Measurements from ENCODE around the gene TPRN.

Gene TPRN

DNA sequence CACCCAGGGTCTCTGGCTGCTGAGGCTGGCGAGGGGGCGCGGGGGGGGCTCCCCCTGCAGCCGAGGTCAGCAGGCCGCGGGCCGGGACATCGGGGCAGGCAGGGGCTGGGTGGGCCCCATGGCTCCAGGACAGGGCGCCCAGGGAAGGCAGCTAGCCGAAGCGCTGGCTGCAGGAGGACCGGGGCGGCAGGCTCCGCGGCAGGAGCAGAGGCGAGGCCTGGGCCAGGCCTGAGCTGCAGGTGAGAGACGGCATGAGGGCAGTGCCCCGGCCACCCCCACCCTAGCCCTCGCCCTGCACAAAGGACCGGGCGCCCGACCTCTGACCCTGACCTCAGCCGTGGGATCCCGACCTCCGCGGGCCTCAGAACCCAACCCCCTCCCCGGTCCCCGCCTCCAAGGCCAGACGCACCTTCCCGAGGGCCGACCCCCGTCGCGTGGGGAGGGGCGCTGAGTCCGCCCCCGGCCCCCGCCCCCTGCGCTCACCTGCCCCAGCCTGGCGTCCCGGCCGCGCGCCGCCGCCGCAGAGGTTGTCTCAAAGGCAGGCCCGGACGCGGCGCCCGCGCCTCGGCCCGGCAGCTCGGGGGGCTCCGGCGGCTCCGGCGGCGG, 21.1 kb upstream of the TPRN start:
- TF ChIP-seq RAD21 (IDR thresholded peaks at IDR 0.05; ENCODE audit: low read depth) (no peak), YY1 (IDR thresholded peaks at IDR 0.05; ENCODE audit: low read depth) (no peak), CREB1 (IDR thresholded peaks at IDR 0.05; ENCODE audit: low read depth) (no peak), TCF12 (IDR thresholded peaks at IDR 0.05; ENCODE audit: low read depth) (no peak), ZBTB7A (IDR thresholded peaks at IDR 0.05; ENCODE audit: low read depth) (no peak)

DNA sequence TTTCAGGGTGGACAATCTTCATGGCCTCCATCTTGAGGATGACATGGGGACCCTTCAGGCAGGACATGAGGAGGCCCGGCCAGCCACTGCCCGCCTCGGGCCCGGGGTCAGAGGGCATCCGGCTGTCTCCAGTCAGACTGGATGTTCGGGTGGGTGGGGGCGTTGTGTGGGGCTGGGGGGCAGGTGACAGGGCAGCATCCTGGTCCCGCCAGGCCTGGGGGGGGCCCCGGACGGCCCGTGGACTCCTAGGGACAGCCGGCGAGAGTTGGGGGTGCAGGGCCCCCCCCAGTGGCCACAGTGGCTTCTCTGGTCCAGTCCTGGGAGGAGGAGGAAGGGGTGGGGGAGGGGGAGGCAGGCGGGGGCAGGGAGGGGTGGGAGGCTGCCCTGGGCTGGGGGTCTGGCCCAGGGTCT, 20.6 kb upstream of the TPRN start:
- no peak for TF ChIP-seq CEBPB (IDR thresholded peaks at IDR 0.05)

DNA sequence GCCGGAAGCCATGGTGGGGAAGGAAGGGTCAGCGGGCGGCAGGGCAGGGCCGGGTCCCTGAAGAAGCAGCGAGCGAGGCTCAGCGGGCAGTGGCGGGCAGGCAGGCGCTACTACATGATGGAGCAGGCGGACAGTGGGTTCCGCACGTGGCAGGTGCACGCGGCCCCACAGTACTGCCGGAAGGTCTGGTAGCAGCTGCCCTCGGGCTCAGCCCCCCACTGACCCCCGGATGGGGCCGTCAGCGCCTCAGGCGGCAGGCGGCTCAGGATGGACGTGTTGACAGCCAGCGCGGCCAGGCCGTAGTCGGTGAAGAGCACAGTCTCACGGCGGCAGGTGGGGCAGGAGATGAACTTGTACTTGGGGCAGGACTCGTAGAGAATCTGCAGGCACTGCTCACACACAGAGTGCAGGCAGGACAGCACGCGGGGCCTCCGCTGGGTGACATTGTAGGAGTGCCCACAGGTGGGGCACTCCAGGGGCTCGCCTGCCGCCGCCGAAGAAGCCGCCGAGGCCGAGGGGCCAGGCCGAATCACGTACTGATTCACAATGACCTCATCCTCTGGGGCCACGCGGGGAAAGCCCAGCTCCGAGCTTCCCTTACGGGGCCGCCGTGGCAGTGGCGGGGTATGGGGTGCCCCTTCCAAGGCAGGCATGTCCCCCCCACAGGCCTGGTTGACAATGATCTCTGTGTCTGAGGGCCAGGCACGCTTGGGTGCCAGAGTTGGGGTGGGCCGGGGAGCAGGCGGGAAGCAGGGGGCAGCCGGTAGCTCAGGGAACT, 20.0 kb upstream of the TPRN start:
- TF ChIP-seq YY1 (IDR thresholded peaks at IDR 0.05; ENCODE audit: low read depth) (no peak), CREB1 (IDR thresholded peaks at IDR 0.05; ENCODE audit: low read depth) (no peak), RAD21 (IDR thresholded peaks at IDR 0.05; ENCODE audit: low read depth) (no peak), TEAD4 (IDR thresholded peaks at IDR 0.05) (no peak), NFIC (IDR thresholded peaks at IDR 0.05) (no peak), TCF12 (IDR thresholded peaks at IDR 0.05; ENCODE audit: low read depth) (no peak)
- TF ChIP-seq, protein P1, sequence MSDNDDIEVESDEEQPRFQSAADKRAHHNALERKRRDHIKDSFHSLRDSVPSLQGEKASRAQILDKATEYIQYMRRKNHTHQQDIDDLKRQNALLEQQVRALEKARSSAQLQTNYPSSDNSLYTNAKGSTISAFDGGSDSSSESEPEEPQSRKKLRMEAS (IDR thresholded peaks at IDR 0.05): no peak

DNA sequence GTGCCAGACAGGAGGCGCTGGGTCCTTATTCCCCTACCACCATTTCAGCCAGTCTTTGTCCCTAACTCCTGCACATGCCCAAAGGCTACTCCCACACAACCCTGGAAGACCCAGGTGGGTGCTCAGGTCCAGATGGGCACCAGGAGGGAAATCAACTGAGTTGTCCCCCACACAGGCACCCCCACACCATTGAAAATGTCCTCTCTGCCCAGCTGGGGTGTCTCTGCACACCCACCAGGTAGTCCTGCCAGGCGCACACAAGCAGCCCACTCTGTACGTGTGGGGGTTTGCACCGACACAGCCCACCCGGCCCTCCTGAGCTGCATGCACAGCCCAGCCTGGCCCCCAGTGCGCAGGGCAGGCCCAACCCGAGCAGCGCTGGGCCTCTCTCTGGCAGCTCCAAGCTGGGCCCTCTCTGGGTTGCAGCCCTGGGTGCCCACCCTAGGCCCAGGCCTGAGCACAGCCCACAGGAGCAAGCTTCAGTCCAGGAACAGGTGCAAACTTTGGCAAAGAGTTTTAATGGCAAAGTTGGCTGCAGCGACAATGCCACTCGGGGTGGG, 19.3 kb upstream of the TPRN start:
- TF ChIP-seq YY1 (IDR thresholded peaks at IDR 0.05; ENCODE audit: low read depth) (no peak), NFIC (IDR thresholded peaks at IDR 0.05) (no peak), TAF1 (IDR thresholded peaks at IDR 0.05; ENCODE audit: low read depth) (no peak), FOXM1 (IDR thresholded peaks at IDR 0.05; ENCODE audit: borderline replicate concordance, low read depth) (no peak), TEAD4 (IDR thresholded peaks at IDR 0.05) (no peak), EGR1 (IDR thresholded peaks at IDR 0.05) (no peak), CREB1 (IDR thresholded peaks at IDR 0.05; ENCODE audit: low read depth) (no peak)

DNA sequence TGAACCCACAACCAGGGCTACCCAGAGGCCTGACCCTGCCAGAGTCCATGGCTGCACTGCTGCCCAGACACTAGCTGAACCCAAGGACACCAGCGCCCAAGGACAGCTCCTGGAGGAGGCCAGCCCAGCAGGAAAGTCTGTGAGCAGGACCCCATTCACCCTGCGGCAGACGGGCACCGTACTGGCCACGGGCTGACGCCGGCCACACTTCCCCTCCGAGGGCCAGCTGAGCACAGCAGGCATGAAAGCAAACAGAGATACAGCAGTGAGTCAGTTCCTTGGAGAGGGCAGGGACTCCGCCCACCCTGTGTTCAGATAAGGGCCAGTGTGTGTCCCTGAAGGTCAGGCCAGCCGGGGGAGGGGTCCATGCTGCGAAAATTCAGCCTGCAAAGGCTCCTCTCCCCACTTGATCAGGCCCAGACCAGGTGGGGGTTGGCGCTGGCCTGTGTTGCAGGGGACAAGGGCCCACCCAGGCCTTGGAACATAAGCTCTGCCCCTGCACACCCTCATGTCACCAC, 18.3 kb upstream of the TPRN start:
- TF ChIP-seq CREB1 (IDR thresholded peaks at IDR 0.05; ENCODE audit: low read depth): no peak
- no peak for TF ChIP-seq TCF12 (IDR thresholded peaks at IDR 0.05; ENCODE audit: low read depth)
- TF ChIP-seq, protein P1 (IDR thresholded peaks at IDR 0.05): no peak
- no peak for TF ChIP-seq TEAD4 (IDR thresholded peaks at IDR 0.05)
- TF ChIP-seq, protein P2, sequence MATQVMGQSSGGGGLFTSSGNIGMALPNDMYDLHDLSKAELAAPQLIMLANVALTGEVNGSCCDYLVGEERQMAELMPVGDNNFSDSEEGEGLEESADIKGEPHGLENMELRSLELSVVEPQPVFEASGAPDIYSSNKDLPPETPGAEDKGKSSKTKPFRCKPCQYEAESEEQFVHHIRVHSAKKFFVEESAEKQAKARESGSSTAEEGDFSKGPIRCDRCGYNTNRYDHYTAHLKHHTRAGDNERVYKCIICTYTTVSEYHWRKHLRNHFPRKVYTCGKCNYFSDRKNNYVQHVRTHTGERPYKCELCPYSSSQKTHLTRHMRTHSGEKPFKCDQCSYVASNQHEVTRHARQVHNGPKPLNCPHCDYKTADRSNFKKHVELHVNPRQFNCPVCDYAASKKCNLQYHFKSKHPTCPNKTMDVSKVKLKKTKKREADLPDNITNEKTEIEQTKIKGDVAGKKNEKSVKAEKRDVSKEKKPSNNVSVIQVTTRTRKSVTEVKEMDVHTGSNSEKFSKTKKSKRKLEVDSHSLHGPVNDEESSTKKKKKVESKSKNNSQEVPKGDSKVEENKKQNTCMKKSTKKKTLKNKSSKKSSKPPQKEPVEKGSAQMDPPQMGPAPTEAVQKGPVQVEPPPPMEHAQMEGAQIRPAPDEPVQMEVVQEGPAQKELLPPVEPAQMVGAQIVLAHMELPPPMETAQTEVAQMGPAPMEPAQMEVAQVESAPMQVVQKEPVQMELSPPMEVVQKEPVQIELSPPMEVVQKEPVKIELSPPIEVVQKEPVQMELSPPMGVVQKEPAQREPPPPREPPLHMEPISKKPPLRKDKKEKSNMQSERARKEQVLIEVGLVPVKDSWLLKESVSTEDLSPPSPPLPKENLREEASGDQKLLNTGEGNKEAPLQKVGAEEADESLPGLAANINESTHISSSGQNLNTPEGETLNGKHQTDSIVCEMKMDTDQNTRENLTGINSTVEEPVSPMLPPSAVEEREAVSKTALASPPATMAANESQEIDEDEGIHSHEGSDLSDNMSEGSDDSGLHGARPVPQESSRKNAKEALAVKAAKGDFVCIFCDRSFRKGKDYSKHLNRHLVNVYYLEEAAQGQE (IDR thresholded peaks at IDR 0.05; ENCODE audit: low read depth): no peak
- no peak for TF ChIP-seq EGR1 (IDR thresholded peaks at IDR 0.05)
- TF ChIP-seq RAD21 (IDR thresholded peaks at IDR 0.05; ENCODE audit: low read depth): no peak
- TF ChIP-seq ZBTB7A (IDR thresholded peaks at IDR 0.05; ENCODE audit: low read depth): no peak
- TF ChIP-seq YY1 (IDR thresholded peaks at IDR 0.05; ENCODE audit: low read depth): no peak
- TF ChIP-seq EP300 (IDR thresholded peaks at IDR 0.05; ENCODE audit: borderline replicate concordance): no peak
- TF ChIP-seq, protein P3, sequence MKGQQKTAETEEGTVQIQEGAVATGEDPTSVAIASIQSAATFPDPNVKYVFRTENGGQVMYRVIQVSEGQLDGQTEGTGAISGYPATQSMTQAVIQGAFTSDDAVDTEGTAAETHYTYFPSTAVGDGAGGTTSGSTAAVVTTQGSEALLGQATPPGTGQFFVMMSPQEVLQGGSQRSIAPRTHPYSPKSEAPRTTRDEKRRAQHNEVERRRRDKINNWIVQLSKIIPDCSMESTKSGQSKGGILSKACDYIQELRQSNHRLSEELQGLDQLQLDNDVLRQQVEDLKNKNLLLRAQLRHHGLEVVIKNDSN (IDR thresholded peaks at IDR 0.05): no peak
- no peak for TF ChIP-seq TAF1 (IDR thresholded peaks at IDR 0.05; ENCODE audit: low read depth)
- TF ChIP-seq CEBPB (IDR thresholded peaks at IDR 0.05): no peak
- no peak for TF ChIP-seq NFIC (IDR thresholded peaks at IDR 0.05)
- no peak for TF ChIP-seq FOXM1 (IDR thresholded peaks at IDR 0.05; ENCODE audit: borderline replicate concordance, low read depth)

DNA sequence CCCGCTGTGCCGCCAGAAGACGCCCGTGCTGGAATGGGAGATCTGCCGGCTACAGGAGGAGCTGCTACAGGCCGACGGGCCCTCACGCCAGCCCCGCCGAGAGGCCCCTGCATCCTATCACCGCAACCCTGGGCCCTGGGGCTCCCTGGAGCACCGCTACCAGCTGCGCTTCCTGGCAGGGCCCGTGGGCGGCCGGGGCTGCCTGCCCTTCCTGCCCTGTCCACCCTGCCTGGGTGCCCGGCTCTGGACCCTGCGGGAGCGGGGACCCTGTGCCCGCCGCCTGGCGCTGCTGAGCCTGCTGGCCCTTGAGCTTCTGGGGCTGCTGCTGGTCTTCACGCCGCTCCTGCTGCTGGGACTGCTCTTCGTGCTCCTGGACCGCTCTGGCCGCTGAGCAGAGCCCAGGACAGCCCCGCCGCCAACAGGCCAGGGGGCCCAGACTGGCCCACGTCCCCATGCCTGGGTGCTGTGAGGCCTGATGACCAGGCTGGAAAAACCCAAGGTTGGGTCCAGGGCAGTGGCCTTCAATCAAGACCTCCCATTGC, 17.7 kb upstream of the TPRN start:
- TF ChIP-seq RAD21 (IDR thresholded peaks at IDR 0.05; ENCODE audit: low read depth) (no peak), ZBTB7A (IDR thresholded peaks at IDR 0.05; ENCODE audit: low read depth) (no peak), EP300 (IDR thresholded peaks at IDR 0.05; ENCODE audit: borderline replicate concordance) (no peak), EGR1 (IDR thresholded peaks at IDR 0.05) (no peak), TAF1 (IDR thresholded peaks at IDR 0.05; ENCODE audit: low read depth) (no peak), TEAD4 (IDR thresholded peaks at IDR 0.05) (no peak), TCF12 (IDR thresholded peaks at IDR 0.05; ENCODE audit: low read depth) (no peak), FOXM1 (IDR thresholded peaks at IDR 0.05; ENCODE audit: borderline replicate concordance, low read depth) (no peak), CEBPB (IDR thresholded peaks at IDR 0.05) (no peak), CREB1 (IDR thresholded peaks at IDR 0.05; ENCODE audit: low read depth) (no peak), YY1 (IDR thresholded peaks at IDR 0.05; ENCODE audit: low read depth) (no peak), NFIC (IDR thresholded peaks at IDR 0.05) (no peak)
- TF ChIP-seq, protein P1 (IDR thresholded peaks at IDR 0.05): no peak
- TF ChIP-seq, protein P3 (IDR thresholded peaks at IDR 0.05): no peak
- TF ChIP-seq, protein P2 (IDR thresholded peaks at IDR 0.05; ENCODE audit: low read depth): no peak
